Fibroblast of lung (primary cell): ENCODE data around the gene SDK2. TPM values are rescaled to one million over a fixed set of nuclear protein-coding genes. Genes with fewer than 3 reads are reported as not detected.
"Not testable (repeated sequence)": the region's sequence is repeated elsewhere in the genome, so short reads cannot be mapped to it uniquely, and the experiment has no call there.

ENCODE experiments used
- DNase-seq, 2 donors: peaks; one replicate each; pipeline versions ENCODE4 v3.0.0 to v3.0.0-alpha.2; 2010; ENCODE audit warnings: low read depth in 2 of 2
- H2AFZ ChIP-seq: 2 replicates; pipeline ENCODE4 v1.5.1; 2012; ENCODE audit warnings: low read length, control low read depth, inconsistent platforms
- H3K27ac ChIP-seq: 2 replicates; pipeline ENCODE4 v1.5.1; 2011; ENCODE audit warnings: low read length, control low read depth; ENCODE audit not compliant: insufficient read depth
- H3K27me3 ChIP-seq: 2 replicates; pipeline ENCODE4 v1.5.1; 2011; ENCODE audit warnings: mild to moderate bottlenecking, low read length; ENCODE audit not compliant: control insufficient read depth, insufficient read depth
- H3K36me3 ChIP-seq: 2 replicates; pipeline ENCODE4 v1.5.1; 2011; ENCODE audit warnings: low read length; ENCODE audit not compliant: control insufficient read depth, insufficient read depth
- H3K4me1 ChIP-seq: 2 replicates; pipeline ENCODE4 v1.5.1; 2011; ENCODE audit warnings: low read length; ENCODE audit not compliant: control insufficient read depth, insufficient read depth; ENCODE audit errors: extremely low read depth
- H3K4me2 ChIP-seq: 2 replicates; pipeline ENCODE4 v1.5.1; 2011; ENCODE audit warnings: low read length, control low read depth; ENCODE audit not compliant: insufficient read depth; ENCODE audit errors: extremely low read depth
- H3K4me3 ChIP-seq, 4 experiments: fragments of 200-600 bp in 1 of 4; sonication (generic) in 1 of 4; replicated peaks in 1 of 4; 2 replicates each; pipeline ENCODE4 v1.5.1; 2011 to 2016; ENCODE audit warnings: low read length in 4 of 4, low read depth in 3 of 4, mild to moderate bottlenecking in 3 of 4, control low read depth in 2 of 4, inconsistent platforms in 1 of 4, mixed read lengths in 1 of 4; ENCODE audit not compliant: insufficient read depth in 1 of 4; ENCODE audit errors: control extremely low read depth in 1 of 4
- H3K79me2 ChIP-seq: 2 replicates; pipeline ENCODE4 v1.5.1; 2012; ENCODE audit warnings: mild to moderate bottlenecking, low read length, inconsistent platforms; ENCODE audit not compliant: control insufficient read depth, insufficient read depth
- H3K9ac ChIP-seq: 2 replicates; pipeline ENCODE4 v1.5.1; 2011; ENCODE audit warnings: mild to moderate bottlenecking, low read length, control low read depth; ENCODE audit not compliant: insufficient read depth
- H3K9me3 ChIP-seq: 2 replicates; pipeline ENCODE4 v1.5.1; 2012; ENCODE audit warnings: low read depth, low read length; ENCODE audit not compliant: control insufficient read depth, insufficient read depth
- H4K20me1 ChIP-seq: 2 replicates; pipeline ENCODE4 v1.5.1; 2011; ENCODE audit warnings: low read length; ENCODE audit not compliant: control insufficient read depth, insufficient read depth; ENCODE audit errors: extremely low read depth
- CTCF ChIP-seq, 2 donors: IDR thresholded peaks in 1 of 2; conservative IDR thresholded peaks in 1 of 2; 1 replicate in 1 of 2; 2 replicates in 1 of 2; pipeline ENCODE4 v1.5.1; 2011 to 2012; ENCODE audit warnings: low read length in 2 of 2, control low read depth in 1 of 2, inconsistent platforms in 1 of 2, low read depth in 1 of 2, mild to moderate bottlenecking in 1 of 2
- EZH2 ChIP-seq: IDR thresholded peaks from 2 replicates; pipeline ENCODE4 v1.5.1; 2012; ENCODE audit warnings: low read length, control low read depth, mild to moderate bottlenecking; ENCODE audit errors: missing control alignments
- polyA plus RNA-seq, 2 donors: library from polyadenylated mRNA; depleted of rRNA in 1 of 2; stranded (reverse) in 1 of 2; unstranded in 1 of 2; fragments of >200 nt; gene quantifications; 2 replicates each; pipeline ENCODE4 v1.2.1, GENCODE V29; 2011 to 2012; ENCODE audit warnings: missing spikeins in 1 of 2
- total RNA-seq: library from RNA; depleted of rRNA; stranded (reverse); fragments of >200 nt; gene quantifications from 2 replicates; pipeline ENCODE4 v1.2.1, GENCODE V29; 2014

The SDK2 gene
- total and polyA plus RNA-seq, 2 donors (not counting 1 experiment from before 2014, with no cell fraction given), result under 0.01 to 0.01 TPM

DNA sequence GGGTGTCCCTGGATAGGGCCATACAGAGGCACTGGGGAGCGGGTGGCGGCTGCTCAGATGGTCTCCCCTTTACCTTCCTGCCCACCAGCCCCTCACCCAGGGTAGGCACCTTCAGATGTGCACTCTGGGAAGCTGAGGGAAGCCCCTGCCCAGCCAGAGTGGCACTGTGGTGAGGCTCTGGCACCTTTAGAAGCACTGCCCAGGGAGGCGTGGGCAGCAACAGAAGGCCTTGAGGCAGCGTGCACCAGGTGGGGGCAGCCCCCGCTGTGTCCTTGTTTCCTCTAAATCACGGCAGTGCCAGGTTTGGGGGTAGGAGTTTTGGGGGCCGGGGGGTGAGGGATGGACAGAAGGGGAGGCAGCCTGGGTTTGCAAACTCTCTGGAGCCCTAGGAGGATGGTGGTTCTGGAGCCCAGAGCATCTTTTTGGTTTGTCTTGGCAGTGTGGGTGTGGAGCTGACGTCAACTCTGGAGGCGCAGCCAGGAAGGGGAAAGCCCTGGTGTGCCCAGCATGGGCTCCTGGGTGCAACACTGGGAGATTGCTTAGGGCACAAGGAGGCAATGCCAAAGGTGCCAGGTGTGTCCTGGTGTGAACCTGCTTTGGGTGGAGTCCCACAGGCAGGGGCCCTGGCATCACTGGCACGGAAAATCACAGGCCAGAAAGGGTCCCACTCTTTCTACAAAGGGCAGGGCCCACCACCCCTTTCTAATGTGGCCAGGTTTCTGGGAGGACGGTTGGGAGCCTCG is 309.3 kb downstream of the SDK2 start:
- Histone ChIP-seq H2AFZ (no peak overlapping the region), H3K79me2 (no peaks in the 10 kb centered on the region), H3K4me1 (peaks cover 11% of the 10 kb centered on the region), H3K36me3 (no peaks in the 10 kb centered on the region), H3K27me3 (no peaks in the 10 kb centered on the region), H3K9me3 (no peaks in the 10 kb centered on the region), H3K4me3 (no peak overlapping the region), H4K20me1 (no peaks in the 10 kb centered on the region), H3K27ac (no peak overlapping the region), H3K4me2 (no peak overlapping the region), H3K9ac (no peak overlapping the region)
- DNase-seq, result no peak
- TF ChIP-seq CTCF (conservative IDR thresholded peaks at IDR 0.05 in 1 of 2, IDR thresholded peaks at IDR 0.05 in 1 of 2; ENCODE audit: low read depth in 1 of 2, low read length in 2 of 2) (no peak), EZH2 (no peak)

DNA sequence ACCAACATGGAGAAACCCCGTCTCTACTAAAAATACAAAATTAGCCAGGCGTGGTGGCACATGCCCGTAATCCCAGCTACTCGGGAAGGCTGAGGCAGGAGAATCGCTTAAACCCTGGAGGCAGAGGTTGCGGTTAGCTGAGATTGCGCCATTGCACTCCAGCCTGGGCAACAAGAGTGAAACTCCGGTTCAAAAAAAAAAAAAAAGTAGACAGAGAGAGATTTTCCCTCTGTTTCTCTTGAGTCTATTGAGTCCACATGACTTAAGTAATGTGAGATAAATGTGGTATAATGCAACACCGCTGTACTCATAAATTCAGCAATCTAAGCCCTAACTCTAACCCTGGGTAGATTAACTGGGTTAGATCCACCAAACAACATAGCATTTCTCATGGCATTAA is 310.8 kb downstream of the SDK2 start:
- not testable (repeated sequence) for H3K79me2 ChIP-seq, H3K27me3 ChIP-seq, H2AFZ ChIP-seq, H3K9me3 ChIP-seq, H3K9ac ChIP-seq, H3K4me1 ChIP-seq, H4K20me1 ChIP-seq, H3K4me3 ChIP-seq, H3K27ac ChIP-seq, H3K36me3 ChIP-seq, H3K4me2 ChIP-seq
- DNase-seq, result peak in 1 of 2 donors; percentile 76

- Histone ChIP-seq H2AFZ (no peak overlapping the region), H3K4me1 (no peaks in the 10 kb centered on the region), H3K36me3 (no peaks in the 10 kb centered on the region), H3K9ac (no peak overlapping the region), H3K27me3 (no peaks in the 10 kb centered on the region), H3K9me3 (no peaks in the 10 kb centered on the region), H3K79me2 (no peaks in the 10 kb centered on the region), H3K27ac (no peak overlapping the region), H3K4me3 (no peak overlapping the region), H4K20me1 (no peaks in the 10 kb centered on the region), H3K4me2 (no peak overlapping the region)
- TF ChIP-seq CTCF (conservative IDR thresholded peaks at IDR 0.05 in 1 of 2, IDR thresholded peaks at IDR 0.05 in 1 of 2; ENCODE audit: low read depth in 1 of 2, low read length in 2 of 2) (no peak), EZH2 (no peak)
- no peak for DNase-seq
These were observed 313.2 kb downstream of the SDK2 start for GRCh38 chr17:73331060-73331459.
